Stimulated activated CD8-positive, alpha-beta memory T cell treated with anti-CD3 and anti-CD28 coated beads, Interleukin-12 subunit alpha, Interleukin-12 subunit beta, amount 100 ng/mL, for 24 hours (primary cell): ENCODE measurements around the gene CEACAM7.

Experiments used
- DNase-seq: peaks from one replicate; pipeline ENCODE4 v3.0.0-alpha.2; 2020; ENCODE audit errors: extremely low read depth

CEACAM7 gene

GRCh38 chr19:41700381-41701195 lies 12.5 kb upstream of the CEACAM7 start:
- DNase-seq: no peak

- DNase-seq: no peak
Measured at GRCh38 chr19:41699968-41700323, 11.9 kb upstream of the CEACAM7 start.

- DNase-seq: no peak
Measured at GRCh38 chr19:41699231-41699967, 11.3 kb upstream of the CEACAM7 start.

GRCh38 chr19:41698746-41699230 lies 10.7 kb upstream of the CEACAM7 start:
- no peak for DNase-seq

- no peak for DNase-seq
Measured at GRCh38 chr19:41697198-41697855, 9.3 kb upstream of the CEACAM7 start.

GRCh38 chr19:41696402-41697197 lies 8.5 kb upstream of the CEACAM7 start:
- DNase-seq: no peak

DNA sequence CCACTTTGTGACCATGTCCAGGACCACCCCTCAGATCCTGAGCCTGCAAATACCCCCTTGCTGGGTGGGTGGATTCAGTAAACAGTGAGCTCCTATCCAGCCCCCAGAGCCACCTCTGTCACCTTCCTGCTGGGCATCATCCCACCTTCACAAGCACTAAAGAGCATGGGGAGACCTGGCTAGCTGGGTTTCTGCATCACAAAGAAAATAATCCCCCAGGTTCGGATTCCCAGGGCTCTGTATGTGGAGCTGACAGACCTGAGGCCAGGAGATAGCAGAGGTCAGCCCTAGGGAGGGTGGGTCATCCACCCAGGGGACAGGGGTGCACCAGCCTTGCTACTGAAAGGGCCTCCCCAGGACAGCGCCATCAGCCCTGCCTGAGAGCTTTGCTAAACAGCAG lies 7.7 kb upstream of the CEACAM7 start:
- no peak for DNase-seq

DNA sequence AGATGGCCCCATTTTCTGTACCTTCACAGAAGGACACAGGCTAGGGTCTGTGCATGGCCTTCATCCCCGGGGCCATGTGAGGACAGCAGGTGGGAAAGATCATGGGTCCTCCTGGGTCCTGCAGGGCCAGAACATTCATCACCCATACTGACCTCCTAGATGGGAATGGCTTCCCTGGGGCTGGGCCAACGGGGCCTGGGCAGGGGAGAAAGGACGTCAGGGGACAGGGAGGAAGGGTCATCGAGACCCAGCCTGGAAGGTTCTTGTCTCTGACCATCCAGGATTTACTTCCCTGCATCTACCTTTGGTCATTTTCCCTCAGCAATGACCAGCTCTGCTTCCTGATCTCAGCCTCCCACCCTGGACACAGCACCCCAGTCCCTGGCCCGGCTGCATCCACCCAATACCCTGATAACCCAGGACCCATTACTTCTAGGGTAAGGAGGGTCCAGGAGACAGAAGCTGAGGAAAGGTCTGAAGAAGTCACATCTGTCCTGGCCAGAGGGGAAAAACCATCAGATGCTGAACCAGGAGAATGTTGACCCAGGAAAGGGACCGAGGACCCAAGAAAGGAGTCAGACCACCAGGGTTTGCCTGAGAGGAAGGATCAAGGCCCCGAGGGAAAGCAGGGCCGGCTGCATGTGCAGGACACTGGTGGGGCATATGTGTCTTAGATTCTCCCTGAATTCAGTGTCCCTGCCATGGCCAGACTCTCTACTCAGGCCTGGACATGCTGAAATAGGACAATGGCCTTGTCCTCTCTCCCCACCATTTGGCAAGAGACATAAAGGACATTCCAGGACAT lies 7.0 kb upstream of the CEACAM7 start:
- no peak for DNase-seq

- no peak for DNase-seq
Measured at GRCh38 chr19:41694196-41694595, 6.1 kb upstream of the CEACAM7 start.

GRCh38 chr19:41691268-41691970 lies 3.3 kb upstream of the CEACAM7 start:
- no peak for DNase-seq

GRCh38 chr19:41690801-41691065 lies 2.7 kb upstream of the CEACAM7 start:
- no peak for DNase-seq

DNA sequence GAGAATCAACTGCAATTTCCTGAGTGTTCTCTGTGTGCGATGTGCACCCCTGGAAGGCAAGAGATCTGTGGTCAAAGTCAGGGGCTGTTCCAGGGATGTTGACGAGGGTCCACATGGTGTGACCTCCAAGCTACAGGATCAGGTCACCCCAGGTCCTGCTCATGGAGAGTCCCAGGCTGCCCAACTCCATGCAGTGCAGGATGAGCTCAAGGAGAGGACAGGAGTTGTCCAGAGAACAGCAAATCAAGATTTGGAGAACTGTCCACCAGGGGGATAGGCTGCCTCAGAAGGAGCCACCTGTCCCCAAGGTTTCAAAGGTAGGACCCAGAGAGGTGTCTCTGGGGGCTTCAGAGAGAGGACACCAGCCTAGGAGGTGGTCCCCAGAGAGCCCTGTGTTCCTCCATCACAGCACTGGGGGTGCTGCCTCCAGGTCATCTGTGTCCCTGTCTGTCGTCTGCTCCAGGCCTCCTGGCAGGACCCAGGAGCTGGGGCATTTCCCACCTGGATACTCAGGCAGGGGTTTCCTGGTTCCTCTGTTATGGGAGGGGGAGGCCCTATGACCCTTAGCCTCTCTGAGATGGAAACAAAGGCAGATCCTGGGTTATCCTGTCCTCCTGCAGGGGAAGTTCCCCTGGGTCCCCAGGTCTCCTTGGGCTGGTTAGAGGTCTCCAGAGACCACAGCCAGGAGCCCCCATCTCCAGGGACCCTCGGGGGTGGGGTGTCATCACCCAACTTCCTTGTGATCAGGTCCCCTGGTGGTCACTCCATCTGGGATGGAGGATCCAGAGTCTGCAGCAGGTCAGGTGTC lies 2.1 kb upstream of the CEACAM7 start:
- no peak for DNase-seq

- no peak for DNase-seq
Measured at GRCh38 chr19:41688687-41689086, 617 bp upstream of the CEACAM7 start.

- no peak for DNase-seq
Measured at GRCh38 chr19:41687419-41687818, 651 bp downstream of the CEACAM7 start.

DNA sequence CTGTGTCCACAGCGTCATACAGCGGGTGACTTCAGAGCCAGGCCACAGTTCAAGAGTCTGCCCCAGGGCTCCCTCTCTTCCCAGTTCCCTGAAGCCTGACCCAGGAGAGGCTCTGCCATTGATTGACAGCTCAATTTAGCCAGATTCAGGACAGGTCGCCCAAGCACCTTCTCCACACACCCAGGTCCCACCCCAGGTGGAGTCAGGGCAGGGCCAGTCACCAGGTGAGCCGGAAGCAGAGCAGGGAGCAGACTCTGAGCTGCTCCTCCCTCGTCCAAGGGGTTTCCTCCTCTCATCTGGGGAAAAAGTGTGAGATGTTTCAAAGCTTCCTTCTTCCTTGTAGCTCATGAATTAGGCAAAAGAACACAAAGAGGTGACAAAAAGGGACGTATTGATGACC lies 5.6 kb downstream of the CEACAM7 start:
- DNase-seq: no peak

GRCh38 chr19:41671486-41671885 lies 16.6 kb downstream of the CEACAM7 start:
- no peak for DNase-seq

DNA sequence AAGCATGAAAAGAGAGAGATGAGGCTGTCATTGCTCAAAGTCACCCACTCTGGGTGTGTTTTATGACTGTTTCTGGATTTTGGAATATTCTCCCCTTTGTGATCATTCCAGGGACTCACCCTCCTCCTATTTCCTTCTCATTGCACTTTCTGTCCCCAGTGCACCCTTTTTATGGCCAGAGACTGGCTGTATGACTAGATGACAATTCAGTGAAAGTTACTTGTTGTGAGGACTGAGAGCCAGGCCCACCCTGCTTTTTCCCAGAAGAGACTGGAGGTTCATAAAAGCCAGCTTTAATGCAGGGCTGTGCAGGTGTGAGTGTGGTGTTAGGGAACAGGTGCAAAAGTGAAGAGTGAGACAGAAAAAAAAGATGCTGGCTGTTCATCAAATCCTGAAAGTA lies 17.3 kb downstream of the CEACAM7 start:
- DNase-seq: no peak

- DNase-seq: no peak
Measured at GRCh38 chr19:41668315-41668714, 19.8 kb downstream of the CEACAM7 start.

- DNase-seq: no peak
Measured at GRCh38 chr19:41666075-41666474, 22.0 kb downstream of the CEACAM7 start.

DNA sequence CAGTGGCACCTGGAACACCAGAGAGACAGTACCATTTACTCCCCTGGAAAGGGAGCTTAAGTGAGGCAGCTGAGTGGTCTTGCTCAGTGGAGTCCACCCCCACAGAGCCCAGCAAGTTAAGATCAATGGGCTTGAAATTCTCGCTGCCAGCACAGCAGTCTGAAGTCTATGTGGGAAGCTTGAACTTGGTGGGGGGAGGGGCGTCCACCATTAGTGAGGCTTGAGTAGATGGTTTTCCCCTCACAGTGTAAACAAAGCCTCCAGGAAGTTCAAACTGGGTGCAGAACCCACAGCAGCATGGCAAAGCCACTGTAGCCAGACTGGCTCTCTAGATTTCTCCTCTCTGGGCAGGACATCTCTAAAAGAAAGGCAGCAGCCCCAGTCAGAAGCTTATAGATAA lies 30.9 kb downstream of the CEACAM7 start:
- no peak for DNase-seq
